Loucy (cell line): ENCODE measurements around the gene CDH15.

Experiments
- H2AFZ ChIP-seq: fragments of 200-600 bp; sonication (generic); 2 replicates; pipeline ENCODE4 v1.6.0; 2016; ENCODE audit warnings: antibody characterized with exemption, mild to moderate bottlenecking, low read length, moderate library complexity
- H3F3A ChIP-seq: fragments of 200-600 bp; 2 replicates; pipeline ENCODE4 v1.6.0; 2016; ENCODE audit warnings: antibody characterized with exemption, low read depth, mild to moderate bottlenecking
- H3K27me3 ChIP-seq: fragments of 200-600 bp; sonication (generic); 2 replicates; pipeline ENCODE4 v1.6.1; 2014; ENCODE audit warnings: low read length, mild to moderate bottlenecking; ENCODE audit not compliant: insufficient read depth, poor library complexity, severe bottlenecking
- H3K36me3 ChIP-seq: fragments of 200-600 bp; sonication (generic); 2 replicates; pipeline ENCODE4 v1.6.1; 2016; ENCODE audit warnings: low read length; ENCODE audit not compliant: insufficient read depth
- H3K4me1 ChIP-seq: fragments of 200-600 bp; sonication (generic); 2 replicates; pipeline ENCODE4 v1.5.1; 2014; ENCODE audit warnings: low read length, mild to moderate bottlenecking; ENCODE audit not compliant: insufficient read depth, poor library complexity, severe bottlenecking
- H3K4me2 ChIP-seq: fragments of 200-600 bp; sonication (generic); 2 replicates; pipeline ENCODE4 v1.6.0; 2014; ENCODE audit warnings: antibody characterized with exemption, low read length, low read depth, mild to moderate bottlenecking; ENCODE audit not compliant: poor library complexity, severe bottlenecking
- H3K4me3 ChIP-seq: fragments of 200-600 bp; sonication (generic); 2 replicates; pipeline ENCODE4 v1.5.1; 2014; ENCODE audit warnings: low read length, mild to moderate bottlenecking, mixed read lengths; ENCODE audit not compliant: poor library complexity, severe bottlenecking
- H3K79me2 ChIP-seq: fragments of 200-600 bp; sonication (generic); 2 replicates; pipeline ENCODE4 v1.6.1; 2014; ENCODE audit warnings: low read length; ENCODE audit not compliant: insufficient read depth
- H3K9ac ChIP-seq: fragments of 200-600 bp; sonication (generic); 2 replicates; pipeline ENCODE4 v1.6.0; 2014; ENCODE audit warnings: mild to moderate bottlenecking, low read depth, low read length, moderate library complexity; ENCODE audit not compliant: poor library complexity, severe bottlenecking
- H3K9me2 ChIP-seq: fragments of 200-600 bp; sonication (generic); replicated peaks from 2 replicates; pipeline ENCODE4 v1.6.1; 2016; ENCODE audit warnings: low read depth, low read length, mixed read lengths
- H3K9me3 ChIP-seq: fragments of 200-600 bp; sonication (generic); 2 replicates; pipeline ENCODE4 v1.6.1; 2014; ENCODE audit warnings: mild to moderate bottlenecking, antibody characterized with exemption, low read length, low read depth; ENCODE audit not compliant: insufficient read depth
- H4K20me1 ChIP-seq: fragments of 200-600 bp; sonication (generic); 2 replicates; pipeline ENCODE4 v1.6.0; 2014; ENCODE audit warnings: antibody characterized with exemption, low read length, mild to moderate bottlenecking; ENCODE audit not compliant: insufficient read depth, poor library complexity, severe bottlenecking
- EZH2phosphoT487 ChIP-seq: fragments of 200-600 bp; IDR thresholded peaks from 2 replicates; pipeline ENCODE4 v1.6.1; 2018; ENCODE audit warnings: antibody characterized with exemption, mild to moderate bottlenecking, moderate library complexity, borderline replicate concordance
- TF ChIP-seq, protein P1 (sequence below): fragments of 200-600 bp; sonication (generic); conservative IDR thresholded peaks from 2 replicates; pipeline ENCODE4 v1.5.1; 2014; ENCODE audit warnings: mild to moderate bottlenecking, antibody characterized with exemption, low read length

The CDH15 gene

DNA sequence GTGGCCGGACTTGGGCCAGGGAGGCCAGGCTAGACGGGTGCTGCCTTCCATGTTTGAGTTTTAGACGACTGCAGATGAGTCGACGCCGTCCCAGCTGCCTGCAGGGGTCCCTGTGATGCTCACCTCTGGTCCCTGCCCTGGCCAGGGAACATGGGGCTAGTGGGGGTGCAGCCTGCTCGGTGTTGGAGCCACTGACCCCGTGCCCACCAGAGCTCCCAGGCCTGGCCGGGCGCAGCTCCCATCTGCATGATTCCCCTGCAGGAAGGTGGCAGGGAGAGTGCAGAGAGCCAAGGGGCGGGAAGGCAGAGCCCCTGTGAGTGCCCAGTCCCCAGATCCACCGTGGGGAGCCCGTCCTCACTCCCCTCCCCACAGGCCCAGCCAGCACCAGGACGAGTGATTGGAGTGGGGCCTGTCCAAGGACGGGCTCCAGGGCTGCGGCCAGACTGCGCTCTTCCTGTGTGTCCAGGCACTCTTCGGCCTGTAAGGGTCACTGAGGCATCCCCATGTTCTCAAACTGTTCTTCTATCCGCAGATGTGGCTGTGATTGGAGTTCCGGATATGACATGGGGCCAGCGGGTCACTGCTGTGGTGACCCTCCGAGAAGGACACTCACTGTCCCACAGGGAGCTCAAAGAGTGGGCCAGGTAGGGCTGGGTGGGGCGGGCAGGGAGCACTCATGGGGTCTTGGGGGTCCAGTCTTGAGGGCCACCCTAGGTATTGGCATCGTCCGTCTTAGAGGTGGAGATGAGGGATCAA, 26.0 kb upstream of the CDH15 start:
- Histone ChIP-seq H3K4me2 (no peak overlapping the region), H4K20me1 (no peaks in the 10 kb centered on the region), H3K9ac (no peak overlapping the region), H3K27me3 (no peaks in the 10 kb centered on the region), H3K9me2 (no peaks in the 10 kb centered on the region), H3K9me3 (no peaks in the 10 kb centered on the region), H2AFZ (no peak overlapping the region), H3K4me1 (no peaks in the 10 kb centered on the region), H3K36me3 (no peaks in the 10 kb centered on the region), H3F3A (no peaks in the 10 kb centered on the region), H3K79me2 (no peaks in the 10 kb centered on the region), H3K4me3 (no peak overlapping the region)
- TF ChIP-seq, protein P1, sequence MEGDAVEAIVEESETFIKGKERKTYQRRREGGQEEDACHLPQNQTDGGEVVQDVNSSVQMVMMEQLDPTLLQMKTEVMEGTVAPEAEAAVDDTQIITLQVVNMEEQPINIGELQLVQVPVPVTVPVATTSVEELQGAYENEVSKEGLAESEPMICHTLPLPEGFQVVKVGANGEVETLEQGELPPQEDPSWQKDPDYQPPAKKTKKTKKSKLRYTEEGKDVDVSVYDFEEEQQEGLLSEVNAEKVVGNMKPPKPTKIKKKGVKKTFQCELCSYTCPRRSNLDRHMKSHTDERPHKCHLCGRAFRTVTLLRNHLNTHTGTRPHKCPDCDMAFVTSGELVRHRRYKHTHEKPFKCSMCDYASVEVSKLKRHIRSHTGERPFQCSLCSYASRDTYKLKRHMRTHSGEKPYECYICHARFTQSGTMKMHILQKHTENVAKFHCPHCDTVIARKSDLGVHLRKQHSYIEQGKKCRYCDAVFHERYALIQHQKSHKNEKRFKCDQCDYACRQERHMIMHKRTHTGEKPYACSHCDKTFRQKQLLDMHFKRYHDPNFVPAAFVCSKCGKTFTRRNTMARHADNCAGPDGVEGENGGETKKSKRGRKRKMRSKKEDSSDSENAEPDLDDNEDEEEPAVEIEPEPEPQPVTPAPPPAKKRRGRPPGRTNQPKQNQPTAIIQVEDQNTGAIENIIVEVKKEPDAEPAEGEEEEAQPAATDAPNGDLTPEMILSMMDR: no peak
- TF ChIP-seq EZH2phosphoT487: no peak

DNA sequence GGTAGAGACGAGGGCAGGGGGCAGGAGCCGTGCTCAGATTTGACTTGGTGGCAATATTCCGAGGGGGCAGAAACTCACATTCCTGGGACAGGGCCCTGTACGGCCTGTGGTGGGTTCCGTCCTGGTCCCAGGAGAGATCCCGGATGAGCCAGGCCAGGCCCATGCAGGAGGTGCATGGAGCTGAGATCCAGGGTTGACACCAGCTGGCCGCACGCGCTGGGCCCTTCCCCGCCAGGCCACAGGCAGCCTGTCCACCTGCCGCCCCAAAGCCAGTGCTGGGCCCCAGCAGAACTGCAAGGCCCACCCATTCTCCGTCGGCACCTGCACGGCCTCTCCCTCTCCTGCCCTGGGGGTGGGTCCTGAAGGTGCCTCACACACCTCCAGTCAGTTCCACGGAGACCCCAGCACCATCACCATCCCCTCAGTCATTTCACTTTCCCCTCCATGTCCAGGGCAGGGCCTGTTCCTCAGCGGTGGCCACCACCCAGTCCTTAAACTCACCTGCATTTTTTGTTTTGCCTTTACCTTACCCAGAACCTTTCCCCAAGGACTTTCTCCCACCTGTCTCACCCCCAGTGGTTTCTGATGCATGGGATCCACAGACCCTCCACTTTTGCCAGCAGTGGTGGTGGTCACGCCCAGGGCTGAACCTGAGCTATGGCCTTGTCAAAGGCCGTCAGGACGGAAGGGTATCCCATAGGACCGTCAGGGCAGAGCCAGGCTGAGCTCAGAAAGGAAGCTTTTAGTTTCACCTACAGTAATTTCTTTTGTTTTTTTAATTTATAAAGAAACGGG, 25.1 kb upstream of the CDH15 start:
- H3K36me3 ChIP-seq: no peaks in the 10 kb centered on the region

DNA sequence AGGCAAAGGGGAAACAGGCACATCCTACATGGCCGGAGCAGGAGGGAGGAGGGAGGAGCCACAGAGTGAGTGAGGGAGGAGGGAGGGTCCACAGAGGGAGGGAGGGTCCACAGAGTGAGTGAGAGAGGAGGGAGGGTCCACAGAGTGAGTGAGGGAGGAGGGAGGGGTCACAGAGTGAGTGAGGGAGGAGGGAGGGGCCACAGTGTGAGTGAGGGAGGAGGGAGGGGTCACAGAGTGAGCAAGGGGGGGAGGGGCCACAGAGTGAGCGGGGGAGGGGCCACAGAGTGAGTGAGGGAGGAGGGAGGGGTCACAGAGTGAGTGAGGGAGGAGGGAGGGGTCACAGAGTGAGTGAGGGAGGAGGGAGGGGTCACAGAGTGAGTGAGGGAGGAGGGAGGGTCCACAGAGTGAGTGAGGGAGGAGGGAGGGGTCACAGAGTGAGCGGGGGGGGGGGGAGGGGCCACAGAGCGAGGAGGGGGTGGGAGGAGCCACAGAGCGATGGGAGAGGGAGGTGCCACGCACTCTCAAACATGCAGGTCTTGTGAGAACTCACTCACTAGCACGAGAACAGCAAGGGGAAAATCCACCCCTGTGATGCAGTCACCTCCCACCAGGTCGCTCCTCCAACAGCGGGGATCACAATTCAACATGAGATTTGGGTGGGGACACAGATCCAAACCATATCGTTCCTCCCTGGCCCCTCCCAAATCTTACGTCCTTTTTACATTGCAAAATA, 24.3 kb upstream of the CDH15 start:
- Histone ChIP-seq H3K4me1 (no peaks in the 10 kb centered on the region), H3K4me2 (no peak overlapping the region), H4K20me1 (no peaks in the 10 kb centered on the region), H3F3A (no peaks in the 10 kb centered on the region), H3K36me3 (no peaks in the 10 kb centered on the region), H3K9ac (no peak overlapping the region), H3K9me3 (no peaks in the 10 kb centered on the region), H2AFZ (no peak overlapping the region), H3K79me2 (no peaks in the 10 kb centered on the region), H3K4me3 (no peak overlapping the region), H3K9me2 (no peaks in the 10 kb centered on the region), H3K27me3 (no peaks in the 10 kb centered on the region)
- TF ChIP-seq, protein P1: no peak
- no peak for TF ChIP-seq EZH2phosphoT487

More for the DNA sequence above, 25.1 kb upstream of the CDH15 start:
- H3K4me1 ChIP-seq: no peaks in the 10 kb centered on the region
- no peak overlapping the region for H2AFZ ChIP-seq
- no peaks in the 10 kb centered on the region for H3F3A ChIP-seq
- H3K79me2 ChIP-seq: no peaks in the 10 kb centered on the region
- no peak for TF ChIP-seq EZH2phosphoT487
- TF ChIP-seq, protein P1: no peak
- H3K9ac ChIP-seq: no peak overlapping the region
- H3K9me3 ChIP-seq: no peaks in the 10 kb centered on the region
- no peaks in the 10 kb centered on the region for H3K27me3 ChIP-seq
- no peak overlapping the region for H3K4me2 ChIP-seq
- H4K20me1 ChIP-seq: no peaks in the 10 kb centered on the region
- no peaks in the 10 kb centered on the region for H3K9me2 ChIP-seq
- H3K4me3 ChIP-seq: no peak overlapping the region
